EL (cell line): ENCODE measurements around the gene NEU4.

ENCODE experiments used
- DNase-seq: peaks from one replicate; pipeline ENCODE4 v3.0.0-alpha.2; 2016

The NEU4 gene

GRCh38 chr2:241835611-241836010, 26.6 kb downstream of the NEU4 start:
- no peak for DNase-seq

GRCh38 chr2:241836292-241836691, 27.3 kb downstream of the NEU4 start:
- no peak for DNase-seq

GRCh38 chr2:241837197-241837965, 28.4 kb downstream of the NEU4 start:
- no peak for DNase-seq

- no peak for DNase-seq
Observed at GRCh38 chr2:241841181-241842066, 32.4 kb downstream of the NEU4 start.

GRCh38 chr2:241842067-241842415, 33.0 kb downstream of the NEU4 start:
- DNase-seq, result no peak

- DNase-seq, result no peak
Observed at GRCh38 chr2:241842620-241843211, 33.7 kb downstream of the NEU4 start.

- DNase-seq, result no peak
Observed at GRCh38 chr2:241843321-241844065, 34.5 kb downstream of the NEU4 start.

GRCh38 chr2:241844066-241844728, 35.2 kb downstream of the NEU4 start:
- DNase-seq, result peak; percentile 49

- no peak for DNase-seq
Observed at GRCh38 chr2:241844831-241845578, 36.0 kb downstream of the NEU4 start.

GRCh38 chr2:241846406-241846805, 37.4 kb downstream of the NEU4 start:
- DNase-seq, result no peak

GRCh38 chr2:241848761-241849615, 40.0 kb downstream of the NEU4 start:
- no peak for DNase-seq

- DNase-seq, result no peak
Observed at GRCh38 chr2:241849616-241850543, 40.9 kb downstream of the NEU4 start.

- DNase-seq, result no peak
Observed at GRCh38 chr2:241850544-241851324, 41.7 kb downstream of the NEU4 start.

GRCh38 chr2:241851325-241852115, 42.5 kb downstream of the NEU4 start:
- DNase-seq, result no peak

- no peak for DNase-seq
Observed at GRCh38 chr2:241852116-241852980, 43.4 kb downstream of the NEU4 start.

- DNase-seq, result no peak
Observed at GRCh38 chr2:241852981-241853631, 44.1 kb downstream of the NEU4 start.
